Measurements from ENCODE around the gene ALOX5AP.

The ALOX5AP gene

DNA sequence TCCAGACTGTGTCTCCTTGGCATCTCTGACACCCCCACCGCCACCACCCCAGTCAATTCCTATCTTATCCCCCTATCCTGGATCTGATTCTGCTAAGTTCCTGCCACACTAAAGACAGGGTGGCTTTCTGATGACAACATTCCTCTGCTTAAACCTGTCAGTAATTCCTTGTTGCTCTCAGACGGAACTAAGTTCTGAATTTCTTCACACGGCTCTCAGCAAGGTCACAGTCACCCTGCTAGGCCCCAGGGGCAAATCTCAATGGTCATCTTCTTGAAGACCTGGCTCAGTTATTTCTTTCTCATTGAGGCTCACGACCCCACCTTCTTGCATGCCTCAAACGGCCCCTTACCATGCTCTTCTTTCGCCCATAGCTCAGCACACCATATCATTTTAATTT, 7.6 kb downstream of the ALOX5AP start:
- H3K36me3 ChIP-seq (replicated peaks) = no peaks in the 10 kb centered on the region

GRCh38 chr13:30743319-30744055, 8.1 kb downstream of the ALOX5AP start:
- no peak overlapping the region for H3K4me3 ChIP-seq (ENCODE audit: low read depth, low read length)
- peak overlapping the region; percentile 90 for H3K27ac ChIP-seq
- DNase-seq = peak; percentile 99
- no peaks in the 10 kb centered on the region for H3K36me3 ChIP-seq (replicated peaks)
- no peak for TF ChIP-seq CTCF (IDR thresholded peaks at IDR 0.05; ENCODE audit: low read depth, low read length, missing control alignments)
- H3K27me3 ChIP-seq (replicated peaks) = no peaks in the 10 kb centered on the region
- in situ Hi-C loops (cut with HindIII; ENCODE audit: low pct_ligation_motif_present, low sequenced_read_pairs) = no loop called here

More for the DNA sequence above, 7.6 kb downstream of the ALOX5AP start:
- no peaks in the 10 kb centered on the region for H3K27me3 ChIP-seq (replicated peaks)
- peak overlapping the region; percentile 90 for H3K27ac ChIP-seq
- no peak for TF ChIP-seq CTCF (IDR thresholded peaks at IDR 0.05; ENCODE audit: low read depth, low read length, missing control alignments)
- in situ Hi-C loops (cut with HindIII; ENCODE audit: low pct_ligation_motif_present, low sequenced_read_pairs) = no loop called here
- H3K4me3 ChIP-seq (ENCODE audit: low read depth, low read length) = no peak overlapping the region
- no peak for DNase-seq

DNA sequence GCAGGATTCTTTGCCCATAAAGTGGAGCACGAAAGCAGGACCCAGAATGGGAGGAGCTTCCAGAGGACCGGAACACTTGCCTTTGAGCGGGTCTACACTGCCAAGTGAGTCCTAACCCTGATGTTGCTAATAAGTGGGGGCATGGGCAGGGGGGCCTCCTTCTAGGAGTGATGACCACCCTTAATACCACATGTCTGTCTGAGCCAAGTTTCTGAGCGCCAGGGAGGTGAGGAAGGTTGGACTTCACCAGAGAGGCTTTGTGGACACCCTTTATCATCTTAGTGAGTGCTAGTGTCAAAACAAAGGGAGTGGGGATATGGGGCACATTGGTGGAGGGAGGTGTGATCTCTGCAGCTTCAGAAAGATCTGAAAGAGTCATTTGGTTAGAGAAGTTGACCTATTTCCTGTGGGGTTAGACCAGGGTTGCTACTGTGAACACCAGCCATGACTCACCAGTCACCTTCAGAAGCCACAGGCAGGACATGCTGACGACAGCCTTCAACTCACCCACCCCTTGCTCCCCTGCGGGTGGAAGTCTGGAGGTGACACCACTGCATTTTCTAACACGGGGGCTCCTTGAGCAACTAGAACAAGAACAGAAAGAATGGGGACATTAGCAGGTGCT, 8.8 kb downstream of the ALOX5AP start:
- Histone ChIP-seq H3K27me3 (replicated peaks) (no peaks in the 10 kb centered on the region), H3K4me3 (ENCODE audit: low read depth, low read length) (no peak overlapping the region), H3K27ac (peak overlapping the region; percentile 90), H3K36me3 (replicated peaks) (no peaks in the 10 kb centered on the region)
- in situ Hi-C loops (cut with HindIII; ENCODE audit: low pct_ligation_motif_present, low sequenced_read_pairs) = no loop called here
- DNase-seq = peak; percentile 65
- TF ChIP-seq CTCF (IDR thresholded peaks at IDR 0.05; ENCODE audit: low read depth, low read length, missing control alignments) = no peak

GRCh38 chr13:30744681-30745077, 9.3 kb downstream of the ALOX5AP start:
- Histone ChIP-seq H3K27ac (no peak overlapping the region), H3K36me3 (replicated peaks) (no peaks in the 10 kb centered on the region), H3K4me3 (ENCODE audit: low read depth, low read length) (no peak overlapping the region), H3K27me3 (replicated peaks) (no peaks in the 10 kb centered on the region)
- in situ Hi-C loops (cut with HindIII; ENCODE audit: low pct_ligation_motif_present, low sequenced_read_pairs) = no loop called here
- TF ChIP-seq CTCF (IDR thresholded peaks at IDR 0.05; ENCODE audit: low read depth, low read length, missing control alignments) = no peak
- DNase-seq = no peak

DNA sequence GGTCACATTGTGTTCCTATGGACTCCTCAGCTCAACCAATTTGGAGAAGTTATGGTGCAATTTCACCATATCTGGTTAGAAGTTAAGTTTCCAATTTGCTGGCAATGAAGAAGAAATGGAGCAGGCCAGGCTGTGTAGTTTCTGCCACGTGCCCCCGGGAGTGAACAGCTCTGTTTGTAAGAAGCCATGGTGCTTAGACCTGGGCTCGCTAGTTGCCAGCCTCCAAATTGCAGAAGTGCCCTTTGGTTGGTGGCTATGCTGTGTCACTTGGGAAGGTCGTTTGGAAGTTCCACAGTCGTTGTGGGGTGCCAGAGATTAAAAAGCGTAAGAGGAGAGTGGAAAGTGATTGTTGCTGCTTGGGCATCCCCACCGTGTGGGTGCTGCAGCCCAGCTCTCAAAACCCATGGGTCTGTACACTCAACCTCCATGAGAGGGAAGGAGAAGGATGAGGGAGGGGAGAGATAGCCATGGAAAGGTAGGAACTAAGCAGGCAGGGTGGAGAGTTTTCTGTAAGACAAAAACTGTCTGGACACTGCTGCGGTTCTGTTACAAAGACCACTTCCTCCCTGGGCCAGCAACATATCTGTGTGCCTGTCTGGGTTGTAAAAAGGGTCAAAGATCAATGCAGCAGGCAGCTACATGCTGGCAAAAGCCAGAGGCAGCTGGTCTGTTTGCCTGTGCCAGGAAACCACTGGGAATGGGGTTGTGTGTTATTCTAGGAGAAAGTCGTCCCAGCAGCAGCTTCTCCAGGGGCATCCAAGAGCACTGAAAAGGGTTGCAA, 10.8 kb downstream of the ALOX5AP start:
- H3K27me3 ChIP-seq (replicated peaks) = no peaks in the 10 kb centered on the region
- no peak for TF ChIP-seq CTCF (IDR thresholded peaks at IDR 0.05; ENCODE audit: low read depth, low read length, missing control alignments)
- no peaks in the 10 kb centered on the region for H3K36me3 ChIP-seq (replicated peaks)
- H3K4me3 ChIP-seq (ENCODE audit: low read depth, low read length) = no peak overlapping the region
- DNase-seq = no peak
- H3K27ac ChIP-seq = no peak overlapping the region
- in situ Hi-C loops (cut with HindIII; ENCODE audit: low pct_ligation_motif_present, low sequenced_read_pairs) = no loop called here

Measured in brain microvascular endothelial cell (primary cell).